GM19351 (cell line): ENCODE results near the gene TTC6.

ENCODE experiments used
- ATAC-seq: cut with Tn5 transposase; IDR thresholded peaks from one replicate; pipeline ENCODE4 v1.9.1; 2021; ENCODE audit warnings: mild to moderate bottlenecking, moderate library complexity; ENCODE audit not compliant: unreplicated experiment

TTC6 gene

GRCh38 chr14:37623971-37624370, 28.5 kb downstream of the TTC6 start:
- no peak for ATAC-seq

GRCh38 chr14:37625597-37626595, 30.5 kb downstream of the TTC6 start:
- no peak for ATAC-seq

GRCh38 chr14:37637341-37637740, 41.9 kb downstream of the TTC6 start:
- ATAC-seq = no peak

GRCh38 chr14:37638599-37638998, 43.2 kb downstream of the TTC6 start:
- no peak for ATAC-seq

GRCh38 chr14:37641117-37641516, 45.7 kb downstream of the TTC6 start:
- ATAC-seq = no peak

- no peak for ATAC-seq
Measured at GRCh38 chr14:37642125-37642524, 46.7 kb downstream of the TTC6 start.

- ATAC-seq = no peak
Measured at GRCh38 chr14:37643701-37644100, 48.3 kb downstream of the TTC6 start.
